ENCODE data around the gene SP2.
A peak's percentile ranks its signal among the peaks of the same experiment; 100 is the strongest.

The SP2 gene

DNA sequence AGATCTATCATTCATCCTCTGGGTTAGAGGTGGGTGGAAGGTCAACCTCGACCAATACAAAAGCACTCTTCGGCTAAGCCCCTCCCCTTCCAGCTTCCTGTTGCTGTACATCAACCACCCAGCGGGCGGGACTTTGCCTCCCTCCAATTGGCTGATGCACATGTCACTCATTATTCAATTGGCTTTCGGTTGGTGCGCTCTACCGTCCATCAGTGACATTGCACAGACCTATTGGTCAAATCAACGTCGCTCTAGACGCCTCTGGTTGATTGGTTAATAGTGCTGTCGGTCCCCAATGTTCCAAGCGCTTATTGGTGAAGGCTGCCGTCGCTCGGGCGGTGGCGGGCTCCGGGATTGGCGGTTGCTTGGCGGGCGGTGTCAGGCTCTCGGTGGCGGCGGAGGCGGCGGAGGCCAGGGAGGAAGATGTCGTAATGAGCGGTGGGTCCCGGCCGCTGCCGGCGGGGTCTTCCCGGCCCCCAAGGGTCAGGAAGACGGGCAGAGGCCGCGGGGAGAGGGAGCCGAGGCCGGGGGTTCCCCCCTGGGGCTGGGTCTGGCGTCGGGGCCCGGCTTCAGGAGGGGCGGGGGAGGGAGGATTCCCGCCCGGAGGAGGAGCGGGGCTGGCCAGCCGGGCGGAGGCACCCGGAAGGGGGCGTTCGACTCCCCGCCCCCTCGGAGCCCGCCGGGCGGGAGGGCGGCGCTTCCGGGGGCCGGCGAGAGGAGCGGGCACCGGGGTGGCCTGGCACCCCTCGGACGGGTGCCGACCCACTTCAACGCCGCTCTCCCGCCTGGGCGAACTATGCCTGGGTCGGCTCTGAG, at the start of gene SP2:
Gene SP2, plus strand, starts transcription at position 381 of the 816 bp plus-strand sequence. Its CDS starts 51 bp downstream, at position 432.
- peak; percentile 96 for DNase-seq

GRCh38 chr17:47846716-47847340, 49.2 kb upstream of the SP2 start:
- DNase-seq: no peak

GRCh38 chr17:47847341-47848197, 48.5 kb upstream of the SP2 start:
- no peak for DNase-seq

DNA sequence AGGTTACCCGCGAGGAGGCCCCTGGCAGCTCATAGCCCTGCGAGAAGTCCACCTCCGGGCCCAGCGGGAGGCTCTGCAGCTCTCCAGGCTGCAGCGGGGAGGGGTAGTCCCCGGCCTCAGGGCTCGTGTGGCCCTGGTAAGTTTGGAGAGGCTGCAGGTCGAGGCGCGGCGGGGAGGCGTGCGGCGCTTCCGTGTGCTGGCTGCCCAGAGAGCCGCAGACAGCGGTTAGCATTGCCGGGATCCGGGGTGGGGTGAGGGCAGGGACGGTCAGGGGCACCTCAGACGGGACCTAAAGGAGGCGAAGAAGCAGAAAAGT, 47.9 kb upstream of the SP2 start:
- DNase-seq: no peak

GRCh38 chr17:47850373-47850691, 45.7 kb upstream of the SP2 start:
- DNase-seq: no peak

DNA sequence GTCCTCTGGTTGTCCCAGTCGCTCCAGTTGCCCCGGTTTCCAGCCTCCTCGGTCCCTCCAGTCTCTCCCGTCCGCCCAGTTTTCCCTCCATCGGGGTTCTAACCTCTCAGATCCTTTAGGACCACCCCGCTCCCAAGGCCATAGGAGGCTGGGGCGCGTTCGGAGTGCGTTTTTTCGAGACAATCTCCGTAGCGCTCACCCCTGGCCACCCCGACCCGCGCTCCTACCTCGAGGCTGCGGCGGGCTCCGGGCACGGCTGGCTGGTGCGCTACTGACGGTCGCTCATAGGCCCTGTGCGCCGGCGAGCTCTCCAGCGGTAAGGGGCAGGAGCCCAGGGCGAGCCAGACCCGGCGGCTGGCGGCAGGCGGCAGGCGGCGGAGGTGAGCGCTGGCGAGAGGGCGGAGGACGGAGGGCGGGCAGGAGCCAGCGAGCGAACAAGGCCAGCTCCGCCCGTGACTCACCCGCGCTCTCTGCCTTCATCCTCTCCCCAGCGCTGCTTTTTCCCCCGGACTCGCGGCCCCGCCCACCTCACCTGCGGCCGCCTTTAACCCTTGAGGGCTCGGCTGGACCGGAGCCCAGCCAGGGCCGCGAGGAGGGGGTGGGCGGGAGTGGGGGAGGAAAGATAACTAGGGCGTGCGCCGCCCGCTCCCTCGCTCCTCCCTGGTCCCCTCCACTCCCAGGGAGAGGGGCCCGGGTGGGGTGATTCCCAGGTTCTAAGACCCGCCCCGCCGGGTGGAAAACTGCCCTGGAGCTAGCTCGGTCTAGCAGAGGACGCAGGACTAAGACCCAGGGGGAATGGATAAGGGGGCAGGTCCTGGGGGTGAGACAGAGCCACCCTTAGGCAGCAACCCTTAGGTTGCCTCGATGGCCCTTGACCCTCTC, 45.1 kb upstream of the SP2 start, which contains the start of gene SP6:
Gene SP6, minus strand, starts transcription at position 472 of the 882 bp plus-strand sequence. CDS start 2,734 bp downstream, outside the sequence.
- DNase-seq: peak; percentile 71

GRCh38 chr17:47851764-47852112, 44.3 kb upstream of the SP2 start:
- no peak for DNase-seq

GRCh38 chr17:47852113-47852949, 43.7 kb upstream of the SP2 start:
- DNase-seq: no peak

DNA sequence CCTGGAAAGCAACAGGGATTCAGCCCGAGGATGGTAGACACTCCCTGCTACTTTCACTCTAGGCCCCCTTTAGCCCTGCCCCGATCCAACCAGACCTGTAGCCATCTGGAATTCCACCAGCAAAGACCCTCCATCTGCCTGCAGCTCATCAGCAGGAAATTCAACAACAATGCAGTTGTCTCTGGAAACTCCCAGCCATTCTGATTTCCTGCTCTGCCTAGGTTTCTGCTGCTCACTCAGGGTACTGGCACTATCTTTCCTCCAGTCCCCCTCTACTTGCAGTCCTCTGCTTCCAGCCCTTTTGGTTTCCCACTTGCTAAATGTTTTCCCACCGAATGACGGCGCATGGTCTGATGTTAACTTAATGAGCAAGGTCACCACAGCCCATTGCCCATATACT, 42.4 kb upstream of the SP2 start:
- DNase-seq: no peak

DNA sequence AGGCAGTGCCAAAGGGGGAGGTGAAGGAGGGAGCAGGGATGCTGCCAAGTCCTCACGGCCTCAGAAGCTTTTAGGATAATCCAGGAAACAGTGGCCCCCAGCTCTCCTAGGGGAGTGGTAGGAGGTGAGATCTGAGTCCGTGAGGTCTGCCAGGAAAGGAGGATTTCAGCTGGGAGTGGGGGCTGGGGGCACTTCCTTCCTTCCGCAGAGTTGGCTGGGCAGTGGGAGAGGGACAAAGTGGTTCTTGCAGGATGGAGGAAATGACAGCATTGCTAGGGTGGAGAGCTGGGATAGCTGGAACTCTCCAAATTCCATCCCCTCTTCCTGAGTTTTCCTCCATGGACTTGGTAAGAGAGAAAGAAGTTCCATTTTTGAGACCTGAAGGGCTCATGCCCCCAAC, 40.3 kb upstream of the SP2 start:
- no peak for DNase-seq

DNA sequence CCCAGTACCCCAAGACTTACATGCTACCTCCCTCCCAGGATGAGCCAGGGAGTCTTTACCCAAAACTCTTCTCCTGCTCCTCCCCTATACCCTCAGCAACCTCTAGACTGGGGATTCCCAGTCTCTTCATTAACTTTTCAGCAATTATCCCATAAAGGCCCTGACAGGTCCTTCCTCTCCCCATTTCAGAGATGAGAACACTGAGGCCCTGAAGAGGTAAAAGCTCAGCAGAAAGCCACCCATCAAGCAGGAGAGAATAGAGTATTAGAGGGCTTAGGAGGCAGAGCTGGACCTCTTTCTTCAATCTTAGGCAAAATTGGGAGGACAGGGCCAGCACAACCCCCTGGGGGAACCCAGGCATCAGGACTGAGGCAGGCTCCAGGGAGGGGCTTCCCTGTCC, 39.2 kb upstream of the SP2 start:
- DNase-seq: no peak

- DNase-seq: no peak
These were observed 38.2 kb upstream of the SP2 start for GRCh38 chr17:47857551-47858455.

DNA sequence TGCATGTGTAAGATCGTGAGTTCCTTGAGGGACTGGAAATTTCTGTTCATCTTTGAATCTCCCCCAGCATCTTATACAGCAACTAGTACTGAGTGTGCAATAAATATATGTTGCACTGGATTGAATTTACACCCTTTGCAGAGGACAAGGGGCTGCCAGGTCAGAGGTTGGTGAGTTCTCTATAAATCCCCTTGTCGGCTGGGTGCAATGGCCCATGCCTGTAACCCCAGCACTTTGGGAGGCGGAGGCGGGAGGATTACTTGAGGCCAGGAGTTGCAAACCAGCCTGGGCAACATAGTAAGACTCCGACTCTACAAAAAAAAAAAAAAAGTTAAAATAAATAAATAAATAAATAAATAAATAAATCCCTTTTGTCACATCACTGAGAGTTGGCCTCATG, 35.6 kb upstream of the SP2 start:
- no peak for DNase-seq

DNA sequence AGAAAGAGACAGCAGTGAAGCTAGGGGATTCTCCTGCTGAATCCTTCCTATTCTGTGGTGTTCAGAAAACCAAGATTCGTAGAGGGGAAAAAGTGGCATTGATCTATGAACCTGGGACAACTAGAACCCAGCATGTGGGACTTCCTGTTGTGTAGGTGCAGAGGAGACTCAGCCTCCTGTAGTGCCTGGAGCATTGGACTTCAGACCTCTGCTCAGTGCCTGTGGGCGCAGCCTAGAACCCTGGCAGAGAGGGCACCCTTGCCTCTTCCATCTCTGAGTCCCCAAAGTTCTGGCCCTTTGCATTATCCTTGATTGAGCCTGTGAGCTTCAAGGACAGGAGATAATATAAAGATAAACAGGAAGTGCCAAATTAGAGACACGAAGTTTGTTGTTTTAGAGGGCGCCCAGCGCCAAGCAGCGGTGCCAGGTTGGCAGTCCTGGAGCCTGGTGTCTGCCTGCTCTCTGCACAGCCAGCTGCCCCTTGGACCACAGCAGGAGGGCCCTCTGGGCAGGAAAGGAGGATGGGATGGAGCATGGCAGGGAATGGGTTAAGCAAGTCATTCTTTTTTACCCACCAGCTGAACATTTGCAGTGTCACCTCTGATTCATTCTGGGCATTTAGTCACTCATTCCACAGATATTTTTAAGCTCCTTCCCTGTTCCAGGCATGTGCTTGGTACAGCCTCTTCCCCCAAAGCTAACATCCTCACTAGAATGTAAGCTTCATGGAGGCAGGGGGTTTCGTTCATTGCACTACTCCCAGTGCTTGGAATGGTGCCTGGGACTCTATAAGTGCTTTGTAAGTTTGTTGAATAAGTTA, 33.2 kb upstream of the SP2 start:
- no peak for DNase-seq

DNA sequence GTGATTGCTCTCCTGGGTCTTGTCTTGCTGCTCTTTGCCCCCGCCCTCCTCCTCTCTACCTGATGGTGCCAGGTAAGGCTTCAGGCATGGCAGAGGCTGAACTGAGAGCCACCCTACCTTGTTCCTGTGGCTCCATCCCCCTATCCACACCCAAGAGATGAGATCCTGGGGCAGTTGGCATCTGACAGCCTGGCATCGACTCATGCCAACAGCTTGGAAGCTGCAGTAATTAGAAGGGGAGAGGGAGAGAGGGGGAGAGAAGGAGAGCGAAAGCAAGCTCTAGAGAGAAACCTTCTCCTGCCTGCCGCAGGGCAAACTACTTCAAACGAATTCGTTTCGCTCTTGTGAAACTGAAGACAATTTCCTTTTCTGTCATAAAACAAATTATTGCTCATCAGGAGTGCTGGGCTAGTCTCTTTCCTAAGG, 31.2 kb upstream of the SP2 start:
- no peak for DNase-seq

DNA sequence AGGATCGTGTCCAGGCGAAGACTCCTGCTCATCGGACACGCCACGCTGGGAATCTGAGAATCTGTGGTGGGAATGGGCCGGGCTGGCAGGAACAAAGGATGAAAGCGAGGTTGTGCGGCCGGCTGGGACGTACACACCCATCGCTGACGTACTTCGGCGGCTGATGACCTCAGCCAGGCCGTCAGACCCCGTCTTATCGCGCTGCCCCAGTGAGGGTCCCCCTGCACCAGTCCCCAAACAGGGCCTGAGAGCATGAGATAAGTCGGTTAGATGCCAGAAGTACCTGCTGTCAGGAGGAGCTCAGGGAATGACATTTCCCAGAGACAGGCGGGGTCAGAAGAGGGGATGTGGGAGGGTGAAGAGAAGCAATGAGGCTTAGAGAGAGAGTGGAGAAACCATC, 29.1 kb upstream of the SP2 start:
- DNase-seq: no peak

- no peak for DNase-seq
These were observed 28.1 kb upstream of the SP2 start for GRCh38 chr17:47867813-47868533.

DNA sequence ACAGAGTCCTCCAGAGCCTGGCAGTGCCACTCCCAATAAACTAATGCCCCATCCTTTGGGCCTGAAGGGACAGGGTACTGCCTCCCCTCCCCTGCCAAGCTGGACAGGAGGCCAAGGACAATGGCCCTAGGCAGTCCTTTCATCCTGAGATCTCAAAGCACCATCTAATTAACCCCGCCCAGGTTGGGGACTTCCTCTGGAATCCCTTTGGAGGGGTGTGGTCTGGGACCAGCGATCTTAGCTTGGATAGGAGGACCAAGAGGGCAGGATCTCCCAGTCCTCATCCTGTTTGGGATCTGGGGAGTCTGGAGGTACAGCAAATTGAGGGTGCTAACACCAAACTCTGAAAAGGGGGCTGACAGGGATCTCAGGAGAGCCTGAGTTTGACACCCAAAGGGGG, 26.9 kb upstream of the SP2 start:
- no peak for DNase-seq

DNA sequence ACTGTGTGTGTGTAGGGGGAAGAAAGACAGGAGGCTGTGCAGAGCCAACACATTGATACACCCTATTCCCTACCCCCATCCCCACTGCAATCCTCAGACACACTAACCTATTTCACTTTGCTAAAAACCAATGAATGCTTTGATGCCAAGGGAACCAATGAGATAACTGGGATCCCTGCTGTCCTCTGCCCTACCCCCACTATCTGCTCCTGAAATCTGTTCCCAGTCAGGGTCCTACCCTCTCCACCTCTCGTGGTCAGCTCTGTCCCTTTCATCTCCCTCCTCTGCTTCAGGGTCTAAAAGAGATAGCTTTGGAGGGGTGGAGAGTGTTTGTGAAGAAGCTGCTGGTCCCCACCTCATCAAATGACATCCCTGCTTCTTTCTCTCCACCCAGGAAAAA, 26.0 kb upstream of the SP2 start:
- no peak for DNase-seq

Data from stimulated activated CD4-positive, alpha-beta T cell treated with anti-CD3 and anti-CD28 coated beads, Interleukin-12 subunit alpha, Interleukin-12 subunit beta, amount 100 ng/mL, for 4 hours (primary cell).